Neural cell (in vitro differentiated cells): ENCODE results near the gene TYR. TPM values are rescaled to one million over a fixed set of nuclear protein-coding genes. Genes with fewer than 3 reads are reported as not detected.

Experiments used
- H2AFZ ChIP-seq: fragments of 200-600, 300-800 bp; sonication (generic), shearing (Covaris generic); 2 replicates; pipeline ENCODE4 v1.6.0; 2014; ENCODE audit warnings: low read depth, mild to moderate bottlenecking, antibody characterized with exemption, low read length, moderate library complexity
- H3F3A ChIP-seq: fragments of 200-600 bp; shearing (Covaris generic); 2 replicates; pipeline ENCODE4 v1.6.1; 2016; ENCODE audit warnings: mild to moderate bottlenecking, moderate library complexity, mixed read lengths, antibody characterized with exemption, low read length; ENCODE audit not compliant: insufficient read depth, poor library complexity, severe bottlenecking
- H3K27ac ChIP-seq: fragments of 200-600, 300-800 bp; sonication (generic), shearing (Covaris generic); 2 replicates; pipeline ENCODE4 v1.5.1; 2014; ENCODE audit warnings: mild to moderate bottlenecking, low read length, moderate library complexity
- H3K27me3 ChIP-seq: fragments of 300-800, 200-600 bp; sonication (generic), shearing (Covaris generic); 2 replicates; pipeline ENCODE4 v1.6.0; 2014; ENCODE audit warnings: mild to moderate bottlenecking, low read depth, low read length, moderate library complexity; ENCODE audit not compliant: insufficient read depth
- H3K36me3 ChIP-seq: fragments of 300-800, 200-600 bp; sonication (generic), shearing (Covaris generic); 2 replicates; pipeline ENCODE4 v1.5.1; 2014; ENCODE audit warnings: mild to moderate bottlenecking, antibody characterized with exemption, low read length, moderate library complexity; ENCODE audit not compliant: insufficient read depth
- H3K4me2 ChIP-seq: fragments of 300-800, 200-600 bp; sonication (generic), shearing (Covaris generic); 2 replicates; pipeline ENCODE4 v1.6.0; 2014; ENCODE audit warnings: mild to moderate bottlenecking, low read length
- H3K4me3 ChIP-seq: fragments of 300-800, 200-600 bp; sonication (generic), shearing (Covaris generic); 2 replicates; pipeline ENCODE4 v1.5.1; 2014; ENCODE audit warnings: mild to moderate bottlenecking, low read length, moderate library complexity
- H3K79me2 ChIP-seq: fragments of 200-600 bp; shearing (Covaris generic); replicated peaks from 2 replicates; pipeline ENCODE4 v1.6.0; 2014; ENCODE audit warnings: mild to moderate bottlenecking, low read length, moderate library complexity; ENCODE audit not compliant: insufficient read depth
- H3K9ac ChIP-seq: fragments of 300-800, 200-600 bp; sonication (generic), shearing (Covaris generic); 2 replicates; pipeline ENCODE4 v1.6.1; 2016; ENCODE audit warnings: mild to moderate bottlenecking, low read length, mixed read lengths
- H3K9me2 ChIP-seq: fragments of 200-600 bp; shearing (Covaris generic); 2 replicates; pipeline ENCODE4 v1.6.1; 2016; ENCODE audit warnings: mild to moderate bottlenecking, low read length, mixed read lengths; ENCODE audit not compliant: insufficient read depth
- H3K9me3 ChIP-seq: fragments of 200-600, 300-800 bp; sonication (generic), shearing (Covaris generic); 2 replicates; pipeline ENCODE4 v1.6.1; 2016; ENCODE audit warnings: mild to moderate bottlenecking, mixed run types, low read length, moderate library complexity, mixed read lengths
- H4K20me1 ChIP-seq: fragments of 200-600 bp; shearing (Covaris generic); 2 replicates; pipeline ENCODE4 v1.6.1; 2016; ENCODE audit warnings: mild to moderate bottlenecking, mixed run types; ENCODE audit not compliant: insufficient read depth
- EP300 ChIP-seq: fragments of 450-650 bp; conservative IDR thresholded peaks from 2 replicates; pipeline ENCODE4 v1.6.1; 2014; ENCODE audit warnings: antibody characterized with exemption, mild to moderate bottlenecking, moderate library complexity; ENCODE audit not compliant: poor library complexity, severe bottlenecking
- EZH2 ChIP-seq: fragments of 200-600, 300-800 bp; shearing (Covaris generic), sonication (generic); IDR thresholded peaks from 2 replicates; pipeline ENCODE4 v1.6.1; 2014; ENCODE audit warnings: antibody characterized with exemption, low read length, borderline replicate concordance, mild to moderate bottlenecking; ENCODE audit not compliant: insufficient read depth, poor library complexity, severe bottlenecking
- MXI1 ChIP-seq: fragments of 450-650 bp; conservative IDR thresholded peaks from 2 replicates; pipeline ENCODE4 v1.6.1; 2014; ENCODE audit warnings: antibody characterized with exemption, mild to moderate bottlenecking; ENCODE audit not compliant: poor library complexity, severe bottlenecking
- POLR2AphosphoS5 ChIP-seq: IDR thresholded peaks from 2 replicates; pipeline ENCODE4 v1.6.1; 2012
- RAD21 ChIP-seq: fragments of 450-650 bp; conservative IDR thresholded peaks from 2 replicates; pipeline ENCODE4 v1.6.1; 2014; ENCODE audit warnings: antibody characterized with exemption, mild to moderate bottlenecking, moderate library complexity
- SMC3 ChIP-seq: fragments of 450-650 bp; conservative IDR thresholded peaks from 2 replicates; pipeline ENCODE4 v1.6.1; 2014; ENCODE audit warnings: antibody characterized with exemption, mild to moderate bottlenecking, moderate library complexity; ENCODE audit not compliant: poor library complexity
- TAF1 ChIP-seq: IDR thresholded peaks from 2 replicates; pipeline ENCODE4 v1.6.1; 2012; ENCODE audit warnings: low read depth
- polyA plus RNA-seq: library from polyadenylated mRNA; depleted of rRNA; stranded (reverse); fragments of >200 nt; gene quantifications from 2 replicates; pipeline ENCODE4 v1.2.3, GENCODE V29; 2014
- TF ChIP-seq, protein P1 (sequence below): IDR thresholded peaks from 2 replicates; pipeline ENCODE4 v1.6.1; 2012; ENCODE audit warnings: borderline replicate concordance
- TF ChIP-seq, protein P2 (sequence below): fragments of 450-650 bp; IDR thresholded peaks from 2 replicates; pipeline ENCODE4 v1.5.1; 2014; ENCODE audit warnings: antibody characterized with exemption, mild to moderate bottlenecking, moderate library complexity; ENCODE audit not compliant: poor library complexity, severe bottlenecking

Gene TYR
- polyA plus RNA-seq, 1 donor from 2014 or later = not detected

DNA sequence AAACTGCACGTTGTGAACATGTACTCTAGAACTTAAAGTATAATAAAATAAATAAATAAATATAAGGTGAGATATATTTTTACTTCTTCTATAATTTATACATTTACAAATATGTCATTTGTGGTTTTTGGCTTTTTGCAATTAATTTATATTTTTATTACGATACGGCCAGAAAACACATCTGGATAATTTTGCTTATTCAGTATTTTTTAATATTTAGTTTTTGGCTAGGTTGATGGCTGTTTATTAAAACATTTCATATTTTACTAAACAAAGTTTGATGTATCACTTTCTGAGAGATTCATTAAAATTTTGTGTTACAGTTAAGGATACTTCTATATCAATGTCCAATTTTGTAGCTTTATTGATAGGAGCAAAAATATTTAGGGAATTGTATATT, 15.7 kb upstream of the TYR start:
- Histone ChIP-seq H3K4me3 (no peak overlapping the region), H3K36me3 (no peaks in the 10 kb centered on the region), H3K4me2 (no peak overlapping the region), H3K79me2 (no peaks in the 10 kb centered on the region), H4K20me1 (no peaks in the 10 kb centered on the region), H3F3A (no peaks in the 10 kb centered on the region), H2AFZ (no peak overlapping the region), H3K9ac (no peak overlapping the region), H3K9me2 (no peaks in the 10 kb centered on the region), H3K9me3 (no peaks in the 10 kb centered on the region), H3K27me3 (no peaks in the 10 kb centered on the region), H3K27ac (no peak overlapping the region)
- TF ChIP-seq EZH2 = no peak
- TF ChIP-seq TAF1 = no peak
- TF ChIP-seq MXI1 = no peak
- TF ChIP-seq, protein P1, sequence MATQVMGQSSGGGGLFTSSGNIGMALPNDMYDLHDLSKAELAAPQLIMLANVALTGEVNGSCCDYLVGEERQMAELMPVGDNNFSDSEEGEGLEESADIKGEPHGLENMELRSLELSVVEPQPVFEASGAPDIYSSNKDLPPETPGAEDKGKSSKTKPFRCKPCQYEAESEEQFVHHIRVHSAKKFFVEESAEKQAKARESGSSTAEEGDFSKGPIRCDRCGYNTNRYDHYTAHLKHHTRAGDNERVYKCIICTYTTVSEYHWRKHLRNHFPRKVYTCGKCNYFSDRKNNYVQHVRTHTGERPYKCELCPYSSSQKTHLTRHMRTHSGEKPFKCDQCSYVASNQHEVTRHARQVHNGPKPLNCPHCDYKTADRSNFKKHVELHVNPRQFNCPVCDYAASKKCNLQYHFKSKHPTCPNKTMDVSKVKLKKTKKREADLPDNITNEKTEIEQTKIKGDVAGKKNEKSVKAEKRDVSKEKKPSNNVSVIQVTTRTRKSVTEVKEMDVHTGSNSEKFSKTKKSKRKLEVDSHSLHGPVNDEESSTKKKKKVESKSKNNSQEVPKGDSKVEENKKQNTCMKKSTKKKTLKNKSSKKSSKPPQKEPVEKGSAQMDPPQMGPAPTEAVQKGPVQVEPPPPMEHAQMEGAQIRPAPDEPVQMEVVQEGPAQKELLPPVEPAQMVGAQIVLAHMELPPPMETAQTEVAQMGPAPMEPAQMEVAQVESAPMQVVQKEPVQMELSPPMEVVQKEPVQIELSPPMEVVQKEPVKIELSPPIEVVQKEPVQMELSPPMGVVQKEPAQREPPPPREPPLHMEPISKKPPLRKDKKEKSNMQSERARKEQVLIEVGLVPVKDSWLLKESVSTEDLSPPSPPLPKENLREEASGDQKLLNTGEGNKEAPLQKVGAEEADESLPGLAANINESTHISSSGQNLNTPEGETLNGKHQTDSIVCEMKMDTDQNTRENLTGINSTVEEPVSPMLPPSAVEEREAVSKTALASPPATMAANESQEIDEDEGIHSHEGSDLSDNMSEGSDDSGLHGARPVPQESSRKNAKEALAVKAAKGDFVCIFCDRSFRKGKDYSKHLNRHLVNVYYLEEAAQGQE = no peak
- no peak for TF ChIP-seq SMC3
- TF ChIP-seq POLR2AphosphoS5 = no peak
- no peak for TF ChIP-seq EP300
- TF ChIP-seq RAD21 = no peak
- TF ChIP-seq, protein P2, sequence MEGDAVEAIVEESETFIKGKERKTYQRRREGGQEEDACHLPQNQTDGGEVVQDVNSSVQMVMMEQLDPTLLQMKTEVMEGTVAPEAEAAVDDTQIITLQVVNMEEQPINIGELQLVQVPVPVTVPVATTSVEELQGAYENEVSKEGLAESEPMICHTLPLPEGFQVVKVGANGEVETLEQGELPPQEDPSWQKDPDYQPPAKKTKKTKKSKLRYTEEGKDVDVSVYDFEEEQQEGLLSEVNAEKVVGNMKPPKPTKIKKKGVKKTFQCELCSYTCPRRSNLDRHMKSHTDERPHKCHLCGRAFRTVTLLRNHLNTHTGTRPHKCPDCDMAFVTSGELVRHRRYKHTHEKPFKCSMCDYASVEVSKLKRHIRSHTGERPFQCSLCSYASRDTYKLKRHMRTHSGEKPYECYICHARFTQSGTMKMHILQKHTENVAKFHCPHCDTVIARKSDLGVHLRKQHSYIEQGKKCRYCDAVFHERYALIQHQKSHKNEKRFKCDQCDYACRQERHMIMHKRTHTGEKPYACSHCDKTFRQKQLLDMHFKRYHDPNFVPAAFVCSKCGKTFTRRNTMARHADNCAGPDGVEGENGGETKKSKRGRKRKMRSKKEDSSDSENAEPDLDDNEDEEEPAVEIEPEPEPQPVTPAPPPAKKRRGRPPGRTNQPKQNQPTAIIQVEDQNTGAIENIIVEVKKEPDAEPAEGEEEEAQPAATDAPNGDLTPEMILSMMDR = no peak

DNA sequence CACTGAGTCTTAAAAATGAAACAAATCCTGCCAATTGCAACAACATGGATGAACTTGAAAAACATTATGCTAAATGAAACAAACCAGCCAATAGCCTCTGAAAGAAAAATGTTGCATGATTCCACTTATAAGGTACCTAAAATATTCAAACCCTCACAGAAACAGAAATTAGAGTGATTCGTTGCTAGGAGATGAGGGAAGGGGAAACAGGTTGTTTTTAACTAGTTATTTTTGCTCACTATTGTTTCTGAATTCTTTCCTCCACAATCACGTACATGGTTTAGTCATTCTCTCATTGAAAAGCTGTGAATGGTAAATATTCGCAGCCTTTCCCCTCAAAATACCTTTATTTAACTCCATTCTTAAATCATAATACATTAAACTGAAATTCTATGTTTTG, 14.0 kb upstream of the TYR start:
- H3K4me2 ChIP-seq = no peak overlapping the region
- H3K27ac ChIP-seq = no peak overlapping the region
- H3K27me3 ChIP-seq = no peaks in the 10 kb centered on the region
- TF ChIP-seq SMC3 (no peak), RAD21 (no peak), MXI1 (no peak), POLR2AphosphoS5 (no peak), EP300 (no peak), EZH2 (no peak), TAF1 (no peak)
- TF ChIP-seq, protein P1 = no peak
- TF ChIP-seq, protein P2 = no peak
- H3K9me2 ChIP-seq = no peaks in the 10 kb centered on the region
- no peaks in the 10 kb centered on the region for H3K9me3 ChIP-seq
- no peak overlapping the region for H3K4me3 ChIP-seq
- H3F3A ChIP-seq = no peaks in the 10 kb centered on the region
- no peaks in the 10 kb centered on the region for H3K79me2 ChIP-seq
- H2AFZ ChIP-seq = no peak overlapping the region
- no peak overlapping the region for H3K9ac ChIP-seq
- no peaks in the 10 kb centered on the region for H3K36me3 ChIP-seq
- H4K20me1 ChIP-seq = no peaks in the 10 kb centered on the region
